GM18870 (cell line): ENCODE data around the gene KIRREL3.
"Not testable (repeated sequence)": the region's sequence is repeated elsewhere in the genome, so short reads cannot be mapped to it uniquely, and the experiment has no call there.

Source experiments
- ATAC-seq: cut with Tn5 transposase; IDR thresholded peaks from one replicate; pipeline ENCODE4 v1.9.1; 2021; ENCODE audit warnings: moderate library complexity; ENCODE audit not compliant: unreplicated experiment

The KIRREL3 gene

GRCh38 chr11:126398721-126399120 is 601.8 kb downstream of the KIRREL3 start:
- no peak for ATAC-seq

GRCh38 chr11:126398296-126398695 is 602.3 kb downstream of the KIRREL3 start:
- ATAC-seq, result no peak

GRCh38 chr11:126396965-126397364 is 603.6 kb downstream of the KIRREL3 start:
- no peak for ATAC-seq

- not testable (repeated sequence) for ATAC-seq
Observed at GRCh38 chr11:126396266-126396665, 604.3 kb downstream of the KIRREL3 start.

- not testable (repeated sequence) for ATAC-seq
Observed at GRCh38 chr11:126395784-126396183, 604.8 kb downstream of the KIRREL3 start.

- not testable (repeated sequence) for ATAC-seq
Observed at GRCh38 chr11:126394634-126395072, 605.9 kb downstream of the KIRREL3 start.

- ATAC-seq, result no peak
Observed at GRCh38 chr11:126394036-126394435, 606.5 kb downstream of the KIRREL3 start.

GRCh38 chr11:126393143-126393542 is 607.4 kb downstream of the KIRREL3 start:
- ATAC-seq, result no peak

GRCh38 chr11:126392633-126393013 is 607.9 kb downstream of the KIRREL3 start:
- peak; percentile 17 for ATAC-seq

- ATAC-seq, result peak; percentile 65
Observed at GRCh38 chr11:126391970-126392632, 608.5 kb downstream of the KIRREL3 start.

- ATAC-seq, result no peak
Observed at GRCh38 chr11:126391286-126391954, 609.1 kb downstream of the KIRREL3 start.

- no peak for ATAC-seq
Observed at GRCh38 chr11:126390272-126390867, 610.2 kb downstream of the KIRREL3 start.

GRCh38 chr11:126387857-126388256 is 612.7 kb downstream of the KIRREL3 start:
- no peak for ATAC-seq

- ATAC-seq, result not testable (repeated sequence)
Observed at GRCh38 chr11:126386729-126387071, 613.9 kb downstream of the KIRREL3 start.

- no peak for ATAC-seq
Observed at GRCh38 chr11:126385991-126386728, 614.4 kb downstream of the KIRREL3 start.

- no peak for ATAC-seq
Observed at GRCh38 chr11:126384449-126385070, 616.0 kb downstream of the KIRREL3 start.

- ATAC-seq, result no peak
Observed at GRCh38 chr11:126383339-126384335, 616.9 kb downstream of the KIRREL3 start.

GRCh38 chr11:126382641-126383040 is 617.9 kb downstream of the KIRREL3 start:
- not testable (repeated sequence) for ATAC-seq

GRCh38 chr11:126381960-126382359 is 618.6 kb downstream of the KIRREL3 start:
- ATAC-seq, result not testable (repeated sequence)

GRCh38 chr11:126380909-126381308 is 619.7 kb downstream of the KIRREL3 start:
- no peak for ATAC-seq
